Kidney tubule cell (primary cell): Measurements from ENCODE around the gene TRMU.
A peak's percentile ranks its signal among the peaks of the same experiment; 100 is the strongest.
"Not testable (repeated sequence)": the region's sequence is repeated elsewhere in the genome, so short reads cannot be mapped to it uniquely, and the experiment has no call there.

Experiments
- DNase-seq: peaks from one replicate; pipeline ENCODE4 v3.0.0-alpha.2; 2018; ENCODE audit warnings: low spot score

The TRMU gene

GRCh38 chr22:46300491-46300890 lies 35.0 kb upstream of the TRMU start:
- DNase-seq: no peak

- DNase-seq: peak; percentile 36
Observed at GRCh38 chr22:46303347-46303965, 32.1 kb upstream of the TRMU start.

DNA sequence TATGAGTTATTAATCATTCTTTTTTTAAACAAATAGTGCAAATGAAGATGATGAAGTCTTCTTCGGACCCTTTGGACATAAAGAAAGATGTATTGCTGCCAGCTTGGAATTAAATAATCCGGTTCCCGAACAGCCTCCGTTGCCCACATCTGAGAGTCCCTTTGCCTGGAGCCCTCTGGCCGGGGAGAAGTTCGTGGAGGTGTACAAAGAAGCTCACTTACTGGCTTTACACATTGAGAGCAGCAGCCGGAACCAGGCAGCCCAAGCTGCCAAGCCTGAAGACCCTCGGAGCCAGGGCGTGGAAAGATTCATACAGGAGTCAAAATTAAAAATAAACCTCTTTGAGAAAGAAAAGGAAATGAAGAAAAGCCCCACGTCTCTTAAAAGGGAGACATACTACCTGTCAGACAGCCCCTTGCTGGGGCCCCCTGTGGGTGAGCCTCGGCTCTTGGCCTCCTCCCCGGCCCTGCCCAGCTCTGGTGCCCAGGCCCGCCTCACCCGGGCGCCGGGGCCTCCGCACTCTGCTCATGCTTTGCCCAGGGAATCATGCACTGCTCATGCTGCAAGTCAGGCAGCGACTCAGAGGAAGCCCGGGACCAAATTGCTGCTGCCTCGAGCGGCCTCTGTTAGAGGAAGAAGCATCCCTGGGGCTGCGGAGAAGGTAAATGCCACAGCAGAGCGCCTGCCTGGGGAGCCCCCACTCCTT lies 27.1 kb upstream of the TRMU start:
- no peak for DNase-seq

DNA sequence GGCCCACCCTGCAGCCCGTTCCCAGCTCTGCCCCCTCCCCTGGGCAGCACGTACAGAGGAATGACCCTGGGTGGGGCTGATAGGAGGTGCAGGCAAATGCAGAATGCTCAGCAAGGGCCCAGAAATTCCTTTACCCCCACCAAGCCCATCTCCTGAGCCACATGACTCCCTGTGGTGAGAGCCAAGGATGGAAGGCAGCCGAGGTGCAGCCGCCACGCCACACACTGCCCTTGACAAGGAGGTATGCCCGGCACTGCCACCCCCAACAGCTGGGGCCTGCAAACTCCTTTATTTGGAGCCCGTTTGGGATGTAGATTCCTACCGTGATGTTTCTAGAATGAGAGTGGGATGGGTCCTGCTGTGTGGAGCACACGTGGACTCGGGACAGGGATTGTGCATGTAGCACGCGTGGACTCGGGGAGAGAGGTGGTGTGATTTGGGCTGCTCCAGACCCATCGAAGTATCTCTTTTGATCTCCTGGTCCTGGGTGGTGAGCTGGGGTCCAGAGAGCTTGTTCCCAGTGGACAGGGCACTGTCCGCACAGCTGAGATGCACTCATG lies 25.9 kb upstream of the TRMU start:
- no peak for DNase-seq

GRCh38 chr22:46312056-46312455 lies 23.5 kb upstream of the TRMU start:
- no peak for DNase-seq

GRCh38 chr22:46312848-46313247 lies 22.7 kb upstream of the TRMU start:
- not testable (repeated sequence) for DNase-seq

GRCh38 chr22:46315976-46316375 lies 19.5 kb upstream of the TRMU start:
- no peak for DNase-seq

DNA sequence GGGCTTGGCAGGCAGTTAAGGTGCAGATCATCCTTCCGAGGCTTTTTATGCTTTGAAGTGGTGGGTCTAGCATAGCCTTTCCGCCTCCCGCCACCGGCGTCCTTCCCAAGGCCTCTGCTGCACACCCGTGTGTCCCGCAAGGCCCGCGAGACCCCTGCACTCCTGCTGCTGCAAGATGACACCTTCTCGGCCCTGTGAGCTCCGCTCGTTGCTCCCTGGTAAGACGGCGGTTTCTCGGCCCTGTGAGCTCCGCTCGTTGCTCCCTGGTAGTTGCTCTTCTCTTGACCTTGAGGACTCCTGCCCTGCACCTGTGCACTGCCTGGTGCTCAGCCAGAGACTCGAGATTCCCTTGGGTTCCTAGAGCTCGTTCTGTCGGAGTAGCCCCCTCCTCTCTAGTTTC lies 17.9 kb upstream of the TRMU start:
- DNase-seq: no peak

DNA sequence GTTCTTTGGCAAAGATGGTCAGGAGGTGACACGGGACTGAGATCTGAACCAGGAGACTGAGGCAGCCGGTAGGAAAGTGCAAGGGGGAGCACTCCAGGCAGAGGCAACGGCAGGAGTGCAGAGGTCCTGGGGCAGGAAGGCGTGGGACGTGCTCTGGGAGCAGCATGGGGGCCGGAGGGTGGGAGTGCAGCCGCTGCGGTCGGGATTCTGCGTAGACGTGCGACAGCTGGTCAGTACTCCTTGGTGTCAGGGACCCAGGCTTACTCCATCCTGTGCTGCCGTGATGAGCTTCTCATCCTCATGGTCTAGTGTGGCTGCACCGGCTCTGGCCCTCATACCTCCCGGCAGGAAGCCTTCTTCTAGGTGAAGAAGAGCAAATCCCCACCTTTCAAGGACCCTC lies 16.9 kb upstream of the TRMU start:
- no peak for DNase-seq

DNA sequence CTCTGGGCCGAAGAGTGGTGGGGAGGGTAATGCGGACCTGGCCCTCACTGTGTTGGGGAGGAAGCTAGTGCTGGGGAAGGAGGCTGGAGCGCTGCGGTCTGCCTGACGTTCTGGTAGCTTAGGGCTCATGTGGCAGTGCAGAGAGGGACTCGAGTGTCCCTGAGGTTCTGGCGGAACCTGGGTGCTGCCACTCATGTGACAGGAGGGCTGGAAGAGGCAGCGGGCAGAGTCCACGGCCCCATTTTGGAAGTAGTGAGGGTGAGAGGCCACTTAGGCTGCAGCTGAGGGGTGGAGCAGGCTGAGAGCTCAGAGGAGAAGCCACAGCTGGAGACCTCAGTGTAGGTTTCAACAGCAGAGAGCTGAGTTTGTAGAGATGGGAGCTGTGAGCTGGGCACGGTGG lies 16.2 kb upstream of the TRMU start:
- no peak for DNase-seq

- no peak for DNase-seq
Observed at GRCh38 chr22:46320166-46320710, 15.3 kb upstream of the TRMU start.

- DNase-seq: no peak
Observed at GRCh38 chr22:46320716-46321386, 14.7 kb upstream of the TRMU start.

GRCh38 chr22:46322711-46323110 lies 12.8 kb upstream of the TRMU start:
- DNase-seq: no peak

DNA sequence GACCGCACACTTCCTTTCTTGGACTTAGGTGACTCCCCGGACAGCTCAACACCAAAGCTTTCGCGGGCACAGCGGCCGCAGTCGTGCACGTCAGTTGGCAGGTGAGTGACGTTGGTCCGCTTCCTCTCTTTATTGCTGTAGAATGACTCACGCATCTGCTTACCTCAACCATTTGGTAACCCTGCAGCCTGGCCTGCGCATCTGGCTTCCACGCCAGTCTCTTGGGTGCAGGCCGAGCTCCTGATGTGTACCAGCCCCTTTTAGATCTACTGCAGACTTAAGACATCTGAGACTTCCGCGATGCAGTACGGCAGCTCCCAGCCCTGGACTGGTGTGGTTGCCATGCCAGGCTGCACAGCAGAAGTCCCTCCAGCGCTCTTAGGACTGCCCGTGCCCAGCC lies 12.4 kb upstream of the TRMU start:
- no peak for DNase-seq

DNA sequence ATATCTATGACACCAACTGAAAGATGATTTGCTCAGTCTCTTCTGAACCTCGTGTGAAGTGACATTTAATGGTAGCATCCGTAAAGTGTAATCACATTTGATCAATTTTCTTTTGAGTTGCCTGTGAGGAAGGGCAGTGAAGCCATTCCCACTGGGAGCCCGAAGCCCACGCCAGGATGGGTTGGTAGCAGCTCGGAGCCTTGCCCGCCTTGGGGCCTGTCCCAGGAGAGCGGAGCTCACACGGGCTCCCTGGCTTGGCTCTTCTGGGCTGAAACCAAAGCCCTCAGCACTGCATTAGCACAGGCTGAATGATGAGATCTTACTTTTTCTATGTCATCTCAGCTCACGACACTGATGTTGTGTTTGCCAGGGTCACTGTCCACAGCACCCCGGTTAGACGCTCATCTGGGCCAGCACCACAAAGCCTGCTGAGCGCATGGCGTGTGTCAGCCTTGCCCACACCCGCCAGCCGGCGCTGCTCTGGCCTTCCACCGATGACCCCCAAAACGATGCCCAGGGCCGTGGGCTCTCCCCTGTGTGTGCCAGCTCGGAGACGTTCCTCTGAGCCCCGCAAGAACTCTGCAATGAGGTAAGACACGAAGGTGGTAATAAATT lies 9.3 kb upstream of the TRMU start:
- DNase-seq: no peak

- no peak for DNase-seq
Observed at GRCh38 chr22:46327691-46328465, 7.6 kb upstream of the TRMU start.

DNA sequence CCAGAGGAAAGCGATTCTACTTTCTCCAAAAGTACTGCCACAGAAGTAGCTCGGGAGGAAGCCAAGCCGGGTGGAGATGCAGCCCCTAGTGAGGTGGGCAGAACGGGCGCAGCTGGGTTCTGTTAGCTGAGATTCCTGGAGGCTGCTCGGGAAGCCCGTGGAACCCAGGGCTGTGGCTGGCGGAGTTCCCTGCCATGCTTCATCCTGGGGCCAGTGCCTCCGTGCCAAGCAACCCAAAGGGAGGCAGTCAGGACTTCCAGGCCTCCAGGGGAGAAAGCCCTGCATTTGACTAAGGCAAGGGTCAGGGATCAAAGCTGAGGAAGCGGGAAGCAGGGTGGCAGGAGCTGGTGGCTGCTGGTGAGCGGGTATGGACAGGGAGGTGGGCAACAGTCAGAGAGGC lies 6.7 kb upstream of the TRMU start:
- DNase-seq: no peak

DNA sequence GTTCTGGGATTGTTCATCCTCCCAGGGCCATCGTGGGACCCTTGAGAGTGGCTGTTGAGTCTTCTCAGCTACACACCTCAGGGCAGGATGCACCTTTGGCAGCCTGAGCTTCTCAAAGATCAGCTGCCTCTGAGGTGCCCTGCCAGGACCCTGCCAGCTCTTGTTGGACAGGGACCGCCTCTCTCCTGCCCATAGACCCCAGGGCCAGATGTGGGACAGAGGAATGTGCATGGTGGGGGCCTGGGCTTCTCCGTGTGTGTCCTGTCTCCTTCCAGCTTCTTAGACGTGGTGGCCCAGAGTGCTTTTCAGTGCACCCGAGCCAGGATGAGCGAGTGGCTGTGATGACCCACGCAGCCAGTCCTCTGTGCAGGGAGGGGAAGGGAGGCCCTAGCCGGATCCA lies 5.9 kb upstream of the TRMU start:
- no peak for DNase-seq

GRCh38 chr22:46330426-46330825 lies 5.1 kb upstream of the TRMU start:
- no peak for DNase-seq

DNA sequence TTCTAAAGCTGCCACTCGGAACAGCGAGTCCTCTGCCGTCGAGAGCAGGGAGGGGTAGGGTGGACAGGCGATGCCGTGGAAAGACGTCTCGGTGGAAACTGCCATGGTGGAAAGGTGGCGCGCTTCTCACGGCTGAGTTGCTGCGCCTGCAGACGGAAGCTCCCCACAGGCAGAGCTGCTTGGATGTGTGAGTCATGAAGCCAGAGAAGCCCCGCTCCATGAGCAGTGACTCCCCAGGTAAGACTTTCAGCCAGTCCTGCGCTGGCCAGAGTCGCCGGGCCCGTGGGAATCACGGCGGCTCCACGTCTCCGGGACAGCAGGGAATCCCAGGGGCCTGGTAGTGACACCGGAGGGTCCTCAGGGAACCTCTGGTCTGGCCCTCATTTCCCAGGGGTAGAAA lies 4.0 kb upstream of the TRMU start:
- DNase-seq: no peak
